ENCODE measurements around the gene HMOX1. TPM values are rescaled to one million over a fixed set of nuclear protein-coding genes. Genes with fewer than 3 reads are reported as not detected.

The HMOX1 gene
- total RNA-seq, 1 experiment from 2014 or later: 1.3 TPM

GRCh38 chr22:35422145-35422544 lies 41.2 kb downstream of the HMOX1 start:
- no peak overlapping the region for H3K9ac ChIP-seq (ENCODE audit: low read length)
- no peak overlapping the region for H3K27ac ChIP-seq (ENCODE audit: low read length)
- no peaks in the 10 kb centered on the region for H3K9me3 ChIP-seq (ENCODE audit: low read length)
- no peak overlapping the region for H2AFZ ChIP-seq (ENCODE audit: low read length)
- H3K9me2 ChIP-seq (replicated peaks; ENCODE audit: insufficient read depth, low read length): no peaks in the 10 kb centered on the region
- no peaks in the 10 kb centered on the region for H3K4me1 ChIP-seq (ENCODE audit: low read length)
- no peak for DNase-seq
- 0 out of 2 replicates have a peak, but pooled peaks cover 9% of the 10 kb centered on the region for H4K20me1 ChIP-seq (ENCODE audit: insufficient read depth, low read depth, low read length)
- H3K36me3 ChIP-seq (ENCODE audit: insufficient read depth, low read length): peaks cover 55% of the 10 kb centered on the region
- H3K4me3 ChIP-seq (ENCODE audit: low read length): no peak overlapping the region
- H3K79me2 ChIP-seq (ENCODE audit: low read length): no peaks in the 10 kb centered on the region
- H3K4me2 ChIP-seq (ENCODE audit: low read depth, low read length, poor library complexity, severe bottlenecking): no peak overlapping the region
- H3K27me3 ChIP-seq (ENCODE audit: low read length): no peaks in the 10 kb centered on the region

- Histone ChIP-seq H3K9ac (ENCODE audit: low read length) (no peak overlapping the region), H4K20me1 (ENCODE audit: insufficient read depth, low read depth, low read length) (0 out of 2 replicates have a peak, but pooled peaks cover 9% of the 10 kb centered on the region), H3K4me3 (ENCODE audit: low read length) (no peak overlapping the region), H3K36me3 (ENCODE audit: insufficient read depth, low read length) (peaks cover 55% of the 10 kb centered on the region), H3K4me2 (ENCODE audit: low read depth, low read length, poor library complexity, severe bottlenecking) (no peak overlapping the region), H3K4me1 (ENCODE audit: low read length) (no peaks in the 10 kb centered on the region), H3K27me3 (ENCODE audit: low read length) (no peaks in the 10 kb centered on the region), H3K79me2 (ENCODE audit: low read length) (no peaks in the 10 kb centered on the region), H3K27ac (ENCODE audit: low read length) (no peak overlapping the region), H2AFZ (ENCODE audit: low read length) (no peak overlapping the region), H3K9me2 (replicated peaks; ENCODE audit: insufficient read depth, low read length) (no peaks in the 10 kb centered on the region), H3K9me3 (ENCODE audit: low read length) (no peaks in the 10 kb centered on the region)
- DNase-seq: no peak
These were observed 42.0 kb downstream of the HMOX1 start for GRCh38 chr22:35422936-35423335.

- H4K20me1 ChIP-seq (ENCODE audit: insufficient read depth, low read depth, low read length): 0 out of 2 replicates have a peak, but pooled peaks cover 4% of the 10 kb centered on the region
- no peaks in the 10 kb centered on the region for H3K27me3 ChIP-seq (ENCODE audit: low read length)
- H3K9me2 ChIP-seq (replicated peaks; ENCODE audit: insufficient read depth, low read length): no peaks in the 10 kb centered on the region
- H3K79me2 ChIP-seq (ENCODE audit: low read length): no peaks in the 10 kb centered on the region
- no peak overlapping the region for H3K4me2 ChIP-seq (ENCODE audit: low read depth, low read length, poor library complexity, severe bottlenecking)
- H3K36me3 ChIP-seq (ENCODE audit: insufficient read depth, low read length): peaks cover 59% of the 10 kb centered on the region
- no peak overlapping the region for H2AFZ ChIP-seq (ENCODE audit: low read length)
- no peak overlapping the region for H3K9ac ChIP-seq (ENCODE audit: low read length)
- DNase-seq: no peak
- H3K27ac ChIP-seq (ENCODE audit: low read length): no peak overlapping the region
- H3K9me3 ChIP-seq (ENCODE audit: low read length): no peaks in the 10 kb centered on the region
- H3K4me1 ChIP-seq (ENCODE audit: low read length): no peaks in the 10 kb centered on the region
- no peak overlapping the region for H3K4me3 ChIP-seq (ENCODE audit: low read length)
These were observed 43.2 kb downstream of the HMOX1 start for GRCh38 chr22:35424081-35424480.

GRCh38 chr22:35424761-35425160 lies 43.9 kb downstream of the HMOX1 start:
- no peaks in the 10 kb centered on the region for H3K9me2 ChIP-seq (replicated peaks; ENCODE audit: insufficient read depth, low read length)

GRCh38 chr22:35425546-35425945 lies 44.6 kb downstream of the HMOX1 start:
- no peak overlapping the region for H3K9ac ChIP-seq (ENCODE audit: low read length)
- no peaks in the 10 kb centered on the region for H3K9me2 ChIP-seq (replicated peaks; ENCODE audit: insufficient read depth, low read length)
- H4K20me1 ChIP-seq (ENCODE audit: insufficient read depth, low read depth, low read length): no peaks in the 10 kb centered on the region
- H3K36me3 ChIP-seq (ENCODE audit: insufficient read depth, low read length): peaks cover 63% of the 10 kb centered on the region
- no peak for DNase-seq
- H3K4me3 ChIP-seq (ENCODE audit: low read length): no peak overlapping the region
- no peak overlapping the region for H3K27ac ChIP-seq (ENCODE audit: low read length)
- H3K4me1 ChIP-seq (ENCODE audit: low read length): no peaks in the 10 kb centered on the region
- no peaks in the 10 kb centered on the region for H3K9me3 ChIP-seq (ENCODE audit: low read length)
- H2AFZ ChIP-seq (ENCODE audit: low read length): no peak overlapping the region
- no peaks in the 10 kb centered on the region for H3K27me3 ChIP-seq (ENCODE audit: low read length)
- H3K4me2 ChIP-seq (ENCODE audit: low read depth, low read length, poor library complexity, severe bottlenecking): no peak overlapping the region
- no peaks in the 10 kb centered on the region for H3K79me2 ChIP-seq (ENCODE audit: low read length)

More at GRCh38 chr22:35424761-35425160, 43.9 kb downstream of the HMOX1 start:
- DNase-seq: no peak
- Histone ChIP-seq H3K9me3 (ENCODE audit: low read length) (no peaks in the 10 kb centered on the region), H3K9ac (ENCODE audit: low read length) (no peak overlapping the region), H3K4me2 (ENCODE audit: low read depth, low read length, poor library complexity, severe bottlenecking) (no peak overlapping the region), H3K27ac (ENCODE audit: low read length) (no peak overlapping the region), H3K36me3 (ENCODE audit: insufficient read depth, low read length) (peaks cover 57% of the 10 kb centered on the region), H3K79me2 (ENCODE audit: low read length) (no peaks in the 10 kb centered on the region), H3K4me3 (ENCODE audit: low read length) (no peak overlapping the region), H3K4me1 (ENCODE audit: low read length) (no peaks in the 10 kb centered on the region), H4K20me1 (ENCODE audit: insufficient read depth, low read depth, low read length) (no peaks in the 10 kb centered on the region), H2AFZ (ENCODE audit: low read length) (no peak overlapping the region), H3K27me3 (ENCODE audit: low read length) (no peaks in the 10 kb centered on the region)

- Histone ChIP-seq H3K4me2 (ENCODE audit: low read depth, low read length, poor library complexity, severe bottlenecking) (no peak overlapping the region), H2AFZ (ENCODE audit: low read length) (no peak overlapping the region), H3K9me2 (replicated peaks; ENCODE audit: insufficient read depth, low read length) (no peaks in the 10 kb centered on the region), H3K27ac (ENCODE audit: low read length) (no peak overlapping the region), H3K79me2 (ENCODE audit: low read length) (no peaks in the 10 kb centered on the region), H3K9me3 (ENCODE audit: low read length) (no peaks in the 10 kb centered on the region), H3K4me1 (ENCODE audit: low read length) (no peaks in the 10 kb centered on the region), H4K20me1 (ENCODE audit: insufficient read depth, low read depth, low read length) (no peaks in the 10 kb centered on the region), H3K36me3 (ENCODE audit: insufficient read depth, low read length) (peaks cover 68% of the 10 kb centered on the region), H3K4me3 (ENCODE audit: low read length) (no peak overlapping the region), H3K9ac (ENCODE audit: low read length) (no peak overlapping the region), H3K27me3 (ENCODE audit: low read length) (no peaks in the 10 kb centered on the region)
- no peak for DNase-seq
These were observed 45.3 kb downstream of the HMOX1 start for GRCh38 chr22:35425971-35426800.

GRCh38 chr22:35426801-35427140 lies 45.9 kb downstream of the HMOX1 start:
- H3K27me3 ChIP-seq (ENCODE audit: low read length): no peaks in the 10 kb centered on the region
- H3K4me1 ChIP-seq (ENCODE audit: low read length): no peaks in the 10 kb centered on the region
- H3K79me2 ChIP-seq (ENCODE audit: low read length): no peaks in the 10 kb centered on the region
- H2AFZ ChIP-seq (ENCODE audit: low read length): no peak overlapping the region
- no peak for DNase-seq
- no peaks in the 10 kb centered on the region for H3K9me2 ChIP-seq (replicated peaks; ENCODE audit: insufficient read depth, low read length)
- H4K20me1 ChIP-seq (ENCODE audit: insufficient read depth, low read depth, low read length): no peaks in the 10 kb centered on the region
- H3K4me2 ChIP-seq (ENCODE audit: low read depth, low read length, poor library complexity, severe bottlenecking): no peak overlapping the region
- H3K9me3 ChIP-seq (ENCODE audit: low read length): no peaks in the 10 kb centered on the region
- H3K9ac ChIP-seq (ENCODE audit: low read length): no peak overlapping the region
- H3K4me3 ChIP-seq (ENCODE audit: low read length): no peak overlapping the region
- H3K27ac ChIP-seq (ENCODE audit: low read length): no peak overlapping the region
- peaks cover 68% of the 10 kb centered on the region for H3K36me3 ChIP-seq (ENCODE audit: insufficient read depth, low read length)

GRCh38 chr22:35430897-35431322 lies 50.0 kb downstream of the HMOX1 start:
- peaks cover 58% of the 10 kb centered on the region for H3K36me3 ChIP-seq (ENCODE audit: insufficient read depth, low read length)
- no peak overlapping the region for H2AFZ ChIP-seq (ENCODE audit: low read length)
- H3K4me2 ChIP-seq (ENCODE audit: low read depth, low read length, poor library complexity, severe bottlenecking): no peak overlapping the region
- H3K9me3 ChIP-seq (ENCODE audit: low read length): no peaks in the 10 kb centered on the region
- no peaks in the 10 kb centered on the region for H3K27me3 ChIP-seq (ENCODE audit: low read length)
- DNase-seq: peak; percentile 83
- no peaks in the 10 kb centered on the region for H3K9me2 ChIP-seq (replicated peaks; ENCODE audit: insufficient read depth, low read length)
- no peak overlapping the region for H3K9ac ChIP-seq (ENCODE audit: low read length)
- no peak overlapping the region for H3K4me3 ChIP-seq (ENCODE audit: low read length)
- no peaks in the 10 kb centered on the region; the same call in 1 of the 2 replicates for H3K4me1 ChIP-seq (ENCODE audit: low read length)
- H3K27ac ChIP-seq (ENCODE audit: low read length): no peak overlapping the region
- H4K20me1 ChIP-seq (ENCODE audit: insufficient read depth, low read depth, low read length): no peaks in the 10 kb centered on the region
- no peaks in the 10 kb centered on the region for H3K79me2 ChIP-seq (ENCODE audit: low read length)
